Neural crest cell (in vitro differentiated cells): ENCODE results near the gene CDYL. TPM values are rescaled to one million over a fixed set of nuclear protein-coding genes. Genes with fewer than 3 reads are reported as not detected.

ENCODE experiments used
- DNase-seq: peaks from one replicate; pipeline ENCODE4 v3.0.0; 2021; ENCODE audit warnings: low read depth, mixed read lengths, low spot score
- H3K27ac Mint-ChIP-seq: one replicate; pipeline ENCODE4 v1.8.0; 2021; ENCODE audit warnings: mild to moderate bottlenecking, mixed read lengths; ENCODE audit not compliant: unreplicated experiment
- H3K27me3 Mint-ChIP-seq: 2 replicates; pipeline ENCODE4 v1.8.0; 2021; ENCODE audit warnings: low read depth, mild to moderate bottlenecking, mixed read lengths
- H3K36me3 Mint-ChIP-seq: 2 replicates; pipeline ENCODE4 v1.8.0; 2021; ENCODE audit warnings: low read depth, mild to moderate bottlenecking, mixed read lengths
- H3K4me1 Mint-ChIP-seq: 2 replicates; pipeline ENCODE4 v1.8.0; 2021; ENCODE audit warnings: mixed read lengths
- H3K4me3 Mint-ChIP-seq: one replicate; pipeline ENCODE4 v1.8.0; 2021; ENCODE audit warnings: mild to moderate bottlenecking, mixed read lengths
- H3K9me3 Mint-ChIP-seq: 2 replicates; pipeline ENCODE4 v1.8.0; 2021; ENCODE audit warnings: mixed read lengths
- CTCF ChIP-seq: fragments of 200-600 bp; sonication (generic); conservative IDR thresholded peaks from 2 replicates; pipeline ENCODE4 v1.5.0; 2021; ENCODE audit warnings: antibody characterized with exemption, mild to moderate bottlenecking
- total RNA-seq: library from RNA; stranded (reverse); gene quantifications from 2 replicates; pipeline ENCODE4 v1.2.1, GENCODE V29; 2021

Gene CDYL
- total RNA-seq, 1 donor from 2014 or later = 54.2 TPM

DNA sequence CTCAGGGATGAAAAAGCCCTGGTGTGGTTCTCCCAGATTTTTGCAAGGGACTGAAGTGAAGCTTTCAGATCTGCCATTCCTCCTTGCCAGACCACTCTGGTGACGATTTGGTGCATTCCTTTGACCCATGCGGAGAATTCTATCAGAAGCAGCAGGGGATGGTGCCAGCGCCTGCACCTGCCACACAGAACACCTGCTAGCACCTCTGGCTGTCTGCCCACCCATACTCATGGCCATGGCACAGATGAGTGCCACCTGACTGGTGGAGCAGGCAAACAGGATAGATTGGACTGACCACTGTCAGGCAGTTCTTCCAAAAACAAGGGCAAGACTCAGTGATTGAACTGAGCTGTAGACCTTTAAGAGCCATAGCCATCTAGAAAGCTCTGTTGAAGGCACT is 107.1 kb downstream of the CDYL start:
- Mint-ChIP-seq H3K9me3 (peaks cover 3% of the 10 kb centered on the region), H3K36me3 (peaks cover 7% of the 10 kb centered on the region), H3K27me3 (no peaks in the 10 kb centered on the region), H3K4me3 (no peak overlapping the region), H3K4me1 (peaks cover 7% of the 10 kb centered on the region), H3K27ac (no peak overlapping the region)
- no peak for DNase-seq
- no peak for TF ChIP-seq CTCF

GRCh38 chr6:4884646-4885340 is 108.6 kb downstream of the CDYL start:
- peaks cover 3% of the 10 kb centered on the region for H3K9me3 Mint-ChIP-seq
- H3K4me1 Mint-ChIP-seq = peaks cover 8% of the 10 kb centered on the region

GRCh38 chr6:4885341-4885933 is 109.2 kb downstream of the CDYL start:
- Mint-ChIP-seq H3K4me1 (peaks cover 10% of the 10 kb centered on the region), H3K27me3 (no peaks in the 10 kb centered on the region), H3K36me3 (peaks cover 4% of the 10 kb centered on the region), H3K27ac (no peak overlapping the region), H3K4me3 (no peak overlapping the region), H3K9me3 (peaks cover 3% of the 10 kb centered on the region)
- no peak for DNase-seq
- TF ChIP-seq CTCF = no peak

More at GRCh38 chr6:4884646-4885340, 108.6 kb downstream of the CDYL start:
- Mint-ChIP-seq H3K36me3 (peaks cover 5% of the 10 kb centered on the region), H3K4me3 (no peak overlapping the region), H3K27me3 (no peaks in the 10 kb centered on the region), H3K27ac (no peak overlapping the region)
- TF ChIP-seq CTCF = no peak
- DNase-seq = no peak

GRCh38 chr6:4888841-4889240 is 112.6 kb downstream of the CDYL start:
- TF ChIP-seq CTCF = no peak
- H3K27ac Mint-ChIP-seq = peak overlapping the region; percentile 47
- H3K4me3 Mint-ChIP-seq = no peak overlapping the region
- DNase-seq = no peak
- peaks cover 7% of the 10 kb centered on the region for H3K36me3 Mint-ChIP-seq
- H3K9me3 Mint-ChIP-seq = peaks cover 3% of the 10 kb centered on the region
- peaks cover 10% of the 10 kb centered on the region for H3K4me1 Mint-ChIP-seq
- no peaks in the 10 kb centered on the region for H3K27me3 Mint-ChIP-seq

- no peak for DNase-seq
- Mint-ChIP-seq H3K9me3 (peaks cover 3% of the 10 kb centered on the region), H3K27me3 (no peaks in the 10 kb centered on the region), H3K36me3 (peaks cover 10% of the 10 kb centered on the region), H3K4me1 (peaks cover 10% of the 10 kb centered on the region), H3K4me3 (no peak overlapping the region), H3K27ac (no peak overlapping the region)
- TF ChIP-seq CTCF = no peak
These were observed 113.5 kb downstream of the CDYL start for GRCh38 chr6:4889701-4890100.
